Calu3 (cell line): ENCODE data around the gene SPNS1. TPM values are rescaled to one million over a fixed set of nuclear protein-coding genes. Genes with fewer than 3 reads are reported as not detected.
"Not testable (repeated sequence)": the region's sequence is repeated elsewhere in the genome, so short reads cannot be mapped to it uniquely, and the experiment has no call there.

Experiments used
- BruUV-seq: library from RNA; stranded (reverse); fragments of 400-500 nt; replicated peaks from 2 replicates; lab custom pipeline; 2021; lab: Mats Ljungman, UMichigan
- CTCF ChIA-PET: fragments of 300-600 bp; sonication (Branson Sonifier 250); formaldehyde crosslinking; loops from one replicate; lab custom pipeline; 2022; ENCODE audit warnings: antibody characterized with exemption; lab: Charles Lee
- DNase-seq: peaks from one replicate; pipeline ENCODE4 v3.0.0; 2022
- H3K27ac Mint-ChIP-seq: one replicate; pipeline ENCODE4 v1.8.0; 2022; ENCODE audit warnings: mixed read lengths; ENCODE audit not compliant: unreplicated experiment
- H3K27me3 Mint-ChIP-seq: one replicate; pipeline ENCODE4 v1.8.0; 2022; ENCODE audit warnings: mixed read lengths; ENCODE audit not compliant: unreplicated experiment
- H3K36me3 Mint-ChIP-seq: one replicate; pipeline ENCODE4 v1.8.0; 2022; ENCODE audit warnings: mild to moderate bottlenecking, moderate library complexity, mixed read lengths; ENCODE audit not compliant: insufficient read depth, unreplicated experiment
- H3K4me1 Mint-ChIP-seq: one replicate; pipeline ENCODE4 v1.8.0; 2022; ENCODE audit warnings: mild to moderate bottlenecking, low read depth, mixed read lengths; ENCODE audit not compliant: unreplicated experiment
- H3K4me3 Mint-ChIP-seq: one replicate; pipeline ENCODE4 v1.8.0; 2022; ENCODE audit warnings: mild to moderate bottlenecking, low read depth, moderate library complexity, mixed read lengths; ENCODE audit not compliant: unreplicated experiment
- H3K9me3 Mint-ChIP-seq: one replicate; pipeline ENCODE4 v1.8.0; 2022; ENCODE audit warnings: low read depth, mixed read lengths; ENCODE audit not compliant: unreplicated experiment
- CTCF ChIP-seq: fragments of 200-600 bp; IDR thresholded peaks from one replicate; pipeline ENCODE4 v1.8.0; 2022; ENCODE audit warnings: antibody characterized with exemption; ENCODE audit not compliant: unreplicated experiment
- intact Hi-C: fragments of 100-400 bp; cut with micrococcal nuclease; formaldehyde crosslinking; loops from one replicate; pipeline ENCODE4 v1.10.0; 2022; ENCODE audit not compliant: unreplicated experiment
- total RNA-seq: library from RNA; stranded (reverse); gene quantifications from 2 replicates; pipeline ENCODE4 v1.2.3, GENCODE V29; 2022

Gene SPNS1
- total RNA-seq, 1 experiment from 2014 or later = 44.8 TPM

GRCh38 chr16:28999577-28999976 lies 25.0 kb downstream of the SPNS1 start:
- peaks cover 29% of the 10 kb centered on the region for H3K27me3 Mint-ChIP-seq
- BruUV-seq = no TSS peak
- CTCF ChIA-PET = no interaction called here
- no peak overlapping the region for H3K27ac Mint-ChIP-seq
- intact Hi-C loops = no loop called here
- no peak for TF ChIP-seq CTCF
- DNase-seq = no peak
- H3K9me3 Mint-ChIP-seq = no peaks in the 10 kb centered on the region
- no peaks in the 10 kb centered on the region for H3K4me1 Mint-ChIP-seq
- no peaks in the 10 kb centered on the region for H3K36me3 Mint-ChIP-seq
- H3K4me3 Mint-ChIP-seq = no peak overlapping the region

GRCh38 chr16:29000019-29000418 lies 25.4 kb downstream of the SPNS1 start:
- Mint-ChIP-seq H3K27me3 (peaks cover 34% of the 10 kb centered on the region), H3K9me3 (no peaks in the 10 kb centered on the region), H3K27ac (no peak overlapping the region), H3K36me3 (no peaks in the 10 kb centered on the region), H3K4me1 (no peaks in the 10 kb centered on the region), H3K4me3 (no peak overlapping the region)
- DNase-seq = no peak
- no TSS peak for BruUV-seq
- CTCF ChIA-PET = interaction anchor here (0.6 kb wide), 1 partner anchor 785 kb away, joined by 6 read pairs; no protein-coding TSS in a partner anchor
- no peak for TF ChIP-seq CTCF
- intact Hi-C loops = no loop called here

GRCh38 chr16:29004496-29005139 lies 30.0 kb downstream of the SPNS1 start:
- not testable (repeated sequence) for BruUV-seq

GRCh38 chr16:29007730-29008593 lies 33.4 kb downstream of the SPNS1 start:
- DNase-seq = no peak
- BruUV-seq = no TSS peak
- no peaks in the 10 kb centered on the region for H3K4me1 Mint-ChIP-seq
- CTCF ChIA-PET = no interaction called here
- H3K27me3 Mint-ChIP-seq = peaks cover 66% of the 10 kb centered on the region
- no peaks in the 10 kb centered on the region for H3K9me3 Mint-ChIP-seq
- intact Hi-C loops = no loop called here
- H3K4me3 Mint-ChIP-seq = no peak overlapping the region
- no peak overlapping the region for H3K27ac Mint-ChIP-seq
- H3K36me3 Mint-ChIP-seq = no peaks in the 10 kb centered on the region
- no peak for TF ChIP-seq CTCF

More at GRCh38 chr16:29004496-29005139, 30.0 kb downstream of the SPNS1 start:
- H3K4me3 Mint-ChIP-seq, intact Hi-C loops, H3K36me3 Mint-ChIP-seq, CTCF ChIA-PET, H3K27ac Mint-ChIP-seq, H3K4me1 Mint-ChIP-seq, H3K9me3 Mint-ChIP-seq, DNase-seq: not testable (repeated sequence)
- H3K27me3 Mint-ChIP-seq = peaks cover 64% of the 10 kb centered on the region
